Loucy (cell line): ENCODE data around the gene ZNF536.
"Not testable (repeated sequence)": the region's sequence is repeated elsewhere in the genome, so short reads cannot be mapped to it uniquely, and the experiment has no call there.

ENCODE experiments used
- H2AFZ ChIP-seq: fragments of 200-600 bp; sonication (generic); 2 replicates; pipeline ENCODE4 v1.6.0; 2016; ENCODE audit warnings: antibody characterized with exemption, mild to moderate bottlenecking, low read length, moderate library complexity
- H3F3A ChIP-seq: fragments of 200-600 bp; 2 replicates; pipeline ENCODE4 v1.6.0; 2016; ENCODE audit warnings: antibody characterized with exemption, low read depth, mild to moderate bottlenecking
- H3K27me3 ChIP-seq: fragments of 200-600 bp; sonication (generic); 2 replicates; pipeline ENCODE4 v1.6.1; 2014; ENCODE audit warnings: low read length, mild to moderate bottlenecking; ENCODE audit not compliant: insufficient read depth, poor library complexity, severe bottlenecking
- H3K36me3 ChIP-seq: fragments of 200-600 bp; sonication (generic); 2 replicates; pipeline ENCODE4 v1.6.1; 2016; ENCODE audit warnings: low read length; ENCODE audit not compliant: insufficient read depth
- H3K4me1 ChIP-seq: fragments of 200-600 bp; sonication (generic); 2 replicates; pipeline ENCODE4 v1.5.1; 2014; ENCODE audit warnings: low read length, mild to moderate bottlenecking; ENCODE audit not compliant: insufficient read depth, poor library complexity, severe bottlenecking
- H3K4me2 ChIP-seq: fragments of 200-600 bp; sonication (generic); 2 replicates; pipeline ENCODE4 v1.6.0; 2014; ENCODE audit warnings: antibody characterized with exemption, low read length, low read depth, mild to moderate bottlenecking; ENCODE audit not compliant: poor library complexity, severe bottlenecking
- H3K4me3 ChIP-seq: fragments of 200-600 bp; sonication (generic); 2 replicates; pipeline ENCODE4 v1.5.1; 2014; ENCODE audit warnings: low read length, mild to moderate bottlenecking, mixed read lengths; ENCODE audit not compliant: poor library complexity, severe bottlenecking
- H3K79me2 ChIP-seq: fragments of 200-600 bp; sonication (generic); 2 replicates; pipeline ENCODE4 v1.6.1; 2014; ENCODE audit warnings: low read length; ENCODE audit not compliant: insufficient read depth
- H3K9ac ChIP-seq: fragments of 200-600 bp; sonication (generic); 2 replicates; pipeline ENCODE4 v1.6.0; 2014; ENCODE audit warnings: mild to moderate bottlenecking, low read depth, low read length, moderate library complexity; ENCODE audit not compliant: poor library complexity, severe bottlenecking
- H3K9me2 ChIP-seq: fragments of 200-600 bp; sonication (generic); replicated peaks from 2 replicates; pipeline ENCODE4 v1.6.1; 2016; ENCODE audit warnings: low read depth, low read length, mixed read lengths
- H3K9me3 ChIP-seq: fragments of 200-600 bp; sonication (generic); 2 replicates; pipeline ENCODE4 v1.6.1; 2014; ENCODE audit warnings: mild to moderate bottlenecking, antibody characterized with exemption, low read length, low read depth; ENCODE audit not compliant: insufficient read depth
- H4K20me1 ChIP-seq: fragments of 200-600 bp; sonication (generic); 2 replicates; pipeline ENCODE4 v1.6.0; 2014; ENCODE audit warnings: antibody characterized with exemption, low read length, mild to moderate bottlenecking; ENCODE audit not compliant: insufficient read depth, poor library complexity, severe bottlenecking
- EZH2phosphoT487 ChIP-seq: fragments of 200-600 bp; IDR thresholded peaks from 2 replicates; pipeline ENCODE4 v1.6.1; 2018; ENCODE audit warnings: antibody characterized with exemption, mild to moderate bottlenecking, moderate library complexity, borderline replicate concordance
- TF ChIP-seq, protein P1 (sequence below): fragments of 200-600 bp; sonication (generic); conservative IDR thresholded peaks from 2 replicates; pipeline ENCODE4 v1.5.1; 2014; ENCODE audit warnings: mild to moderate bottlenecking, antibody characterized with exemption, low read length

ZNF536 gene

DNA sequence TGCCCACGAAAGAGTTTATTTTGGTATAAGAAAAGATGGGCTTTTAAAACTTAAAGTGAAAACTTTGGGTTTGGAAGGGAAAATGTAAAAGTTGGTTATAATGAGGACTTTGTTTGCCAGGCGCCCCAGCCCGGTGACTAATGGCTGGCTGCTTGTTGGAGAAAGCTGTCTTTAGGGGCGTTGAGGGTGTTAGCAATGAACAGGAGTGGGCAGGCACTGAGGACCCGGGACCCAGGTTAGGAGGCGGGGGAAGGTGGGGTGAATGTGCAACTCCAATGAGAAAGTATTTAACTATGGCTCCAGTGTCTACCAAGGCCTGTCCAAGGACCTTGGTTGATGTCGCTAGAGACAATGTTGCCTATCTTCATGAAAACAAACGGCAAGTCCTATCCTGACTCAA lies 118.6 kb downstream of the ZNF536 start:
- no peaks in the 10 kb centered on the region for H3F3A ChIP-seq
- no peaks in the 10 kb centered on the region for H3K36me3 ChIP-seq
- no peak overlapping the region for H3K4me3 ChIP-seq
- no peak overlapping the region for H3K4me2 ChIP-seq
- H3K9ac ChIP-seq, result no peak overlapping the region
- no peaks in the 10 kb centered on the region for H4K20me1 ChIP-seq
- no peaks in the 10 kb centered on the region for H3K9me2 ChIP-seq
- no peak overlapping the region for H2AFZ ChIP-seq
- no peaks in the 10 kb centered on the region for H3K4me1 ChIP-seq
- H3K79me2 ChIP-seq, result no peaks in the 10 kb centered on the region
- no peak for TF ChIP-seq EZH2phosphoT487
- TF ChIP-seq, protein P1, sequence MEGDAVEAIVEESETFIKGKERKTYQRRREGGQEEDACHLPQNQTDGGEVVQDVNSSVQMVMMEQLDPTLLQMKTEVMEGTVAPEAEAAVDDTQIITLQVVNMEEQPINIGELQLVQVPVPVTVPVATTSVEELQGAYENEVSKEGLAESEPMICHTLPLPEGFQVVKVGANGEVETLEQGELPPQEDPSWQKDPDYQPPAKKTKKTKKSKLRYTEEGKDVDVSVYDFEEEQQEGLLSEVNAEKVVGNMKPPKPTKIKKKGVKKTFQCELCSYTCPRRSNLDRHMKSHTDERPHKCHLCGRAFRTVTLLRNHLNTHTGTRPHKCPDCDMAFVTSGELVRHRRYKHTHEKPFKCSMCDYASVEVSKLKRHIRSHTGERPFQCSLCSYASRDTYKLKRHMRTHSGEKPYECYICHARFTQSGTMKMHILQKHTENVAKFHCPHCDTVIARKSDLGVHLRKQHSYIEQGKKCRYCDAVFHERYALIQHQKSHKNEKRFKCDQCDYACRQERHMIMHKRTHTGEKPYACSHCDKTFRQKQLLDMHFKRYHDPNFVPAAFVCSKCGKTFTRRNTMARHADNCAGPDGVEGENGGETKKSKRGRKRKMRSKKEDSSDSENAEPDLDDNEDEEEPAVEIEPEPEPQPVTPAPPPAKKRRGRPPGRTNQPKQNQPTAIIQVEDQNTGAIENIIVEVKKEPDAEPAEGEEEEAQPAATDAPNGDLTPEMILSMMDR, result no peak
- H3K27me3 ChIP-seq, result no peaks in the 10 kb centered on the region
- H3K9me3 ChIP-seq, result no peaks in the 10 kb centered on the region

DNA sequence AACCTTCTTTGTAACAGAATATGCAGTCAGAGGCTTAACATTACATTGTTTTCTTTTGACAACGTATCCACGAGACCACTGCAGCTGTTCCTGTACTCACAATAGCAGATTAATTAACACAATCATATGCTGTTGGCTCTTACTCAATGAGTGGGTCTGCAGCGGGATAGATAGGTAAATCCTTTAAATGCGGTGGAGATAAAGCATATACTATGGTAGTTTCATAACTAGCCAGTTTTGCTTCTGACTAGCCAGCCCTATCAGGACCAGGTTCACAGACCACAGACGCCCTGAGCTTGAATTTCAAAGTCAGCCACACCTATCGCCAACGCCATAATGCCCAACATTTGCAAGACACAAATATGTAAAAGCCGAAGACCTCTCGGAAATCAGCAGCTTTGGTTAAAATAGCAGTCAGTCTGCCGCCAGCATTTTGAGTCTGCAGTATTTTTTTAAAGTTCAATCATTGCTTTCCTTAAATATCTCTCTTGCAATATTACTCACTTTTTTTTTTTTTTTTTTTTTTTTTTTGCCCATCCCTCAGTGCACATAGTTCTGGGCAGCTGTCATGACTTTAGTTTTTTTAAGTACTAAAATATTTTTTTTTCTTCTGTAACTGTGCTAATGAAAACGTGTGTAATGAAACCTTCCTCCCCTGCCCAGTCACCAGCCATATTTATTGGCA lies 120.5 kb downstream of the ZNF536 start:
- no peaks in the 10 kb centered on the region for H4K20me1 ChIP-seq
- no peaks in the 10 kb centered on the region for H3K79me2 ChIP-seq
- TF ChIP-seq EZH2phosphoT487, result no peak
- TF ChIP-seq, protein P1, result no peak
- no peaks in the 10 kb centered on the region for H3K9me2 ChIP-seq
- no peaks in the 10 kb centered on the region for H3F3A ChIP-seq
- H3K4me2 ChIP-seq, result no peak overlapping the region
- no peak overlapping the region for H3K9ac ChIP-seq
- no peaks in the 10 kb centered on the region for H3K36me3 ChIP-seq
- H3K9me3 ChIP-seq, result no peaks in the 10 kb centered on the region
- H2AFZ ChIP-seq, result no peak overlapping the region
- no peaks in the 10 kb centered on the region for H3K4me1 ChIP-seq
- no peak overlapping the region for H3K4me3 ChIP-seq
- no peaks in the 10 kb centered on the region for H3K27me3 ChIP-seq

DNA sequence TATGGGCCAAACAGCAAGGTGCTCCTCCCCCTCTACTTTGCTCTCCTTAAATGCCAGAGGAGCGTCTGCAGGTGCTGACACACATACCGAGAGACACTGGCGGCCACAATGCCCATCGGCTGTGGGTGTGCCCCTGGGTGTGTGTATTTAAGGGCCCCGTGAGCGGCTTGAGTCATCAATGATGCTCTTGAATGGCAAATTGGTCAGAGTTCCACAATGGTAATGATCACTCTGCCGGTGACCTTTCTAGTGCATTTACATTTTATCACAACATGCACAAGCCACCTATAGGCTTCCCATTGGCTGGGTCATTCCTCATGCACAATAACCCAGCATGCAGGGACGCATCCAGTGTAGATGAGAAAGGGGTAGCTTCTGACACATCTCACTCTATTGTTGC lies 124.8 kb downstream of the ZNF536 start:
- no peaks in the 10 kb centered on the region for H3K9me2 ChIP-seq
- H2AFZ ChIP-seq, result no peak overlapping the region
- H3K36me3 ChIP-seq, result no peaks in the 10 kb centered on the region
- no peaks in the 10 kb centered on the region for H3F3A ChIP-seq
- H4K20me1 ChIP-seq, result no peaks in the 10 kb centered on the region
- H3K4me1 ChIP-seq, result no peaks in the 10 kb centered on the region
- H3K4me2 ChIP-seq, result no peak overlapping the region
- H3K9me3 ChIP-seq, result no peaks in the 10 kb centered on the region
- H3K4me3 ChIP-seq, result no peak overlapping the region
- no peak overlapping the region for H3K9ac ChIP-seq
- TF ChIP-seq EZH2phosphoT487, result no peak
- TF ChIP-seq, protein P1, result no peak
- H3K79me2 ChIP-seq, result no peaks in the 10 kb centered on the region
- H3K27me3 ChIP-seq, result no peaks in the 10 kb centered on the region

DNA sequence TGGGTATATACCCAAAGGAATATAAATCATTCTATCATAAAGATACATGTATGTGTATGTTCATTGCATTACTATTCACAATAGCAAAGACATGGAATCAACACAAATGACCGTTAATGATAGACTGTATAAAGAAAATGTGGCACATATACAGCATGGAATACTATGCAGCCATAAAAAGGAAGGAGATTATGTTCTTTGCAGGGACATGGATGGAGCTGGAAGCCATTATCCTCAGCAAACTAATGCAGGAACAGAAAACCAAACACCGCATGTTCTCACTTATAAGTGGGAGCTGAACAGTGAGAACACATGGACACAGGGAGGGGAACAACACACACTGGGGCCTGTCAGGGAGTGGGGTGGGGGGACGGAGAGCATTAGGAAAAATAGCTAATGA lies 125.9 kb downstream of the ZNF536 start:
- not testable (repeated sequence) for H3F3A ChIP-seq, H3K4me1 ChIP-seq, H4K20me1 ChIP-seq, H3K4me3 ChIP-seq, H3K27me3 ChIP-seq, H3K79me2 ChIP-seq, H3K9me2 ChIP-seq, H3K9ac ChIP-seq, H2AFZ ChIP-seq, H3K4me2 ChIP-seq, H3K36me3 ChIP-seq, H3K9me3 ChIP-seq
